Measurements from ENCODE around the gene ADGRD1.
A peak's percentile ranks its signal among the peaks of the same experiment; 100 is the strongest.

The ADGRD1 gene

GRCh38 chr12:131048611-131048990, 94.9 kb downstream of the ADGRD1 start:
- no peak for TF ChIP-seq CTCF (IDR thresholded peaks at IDR 0.05)
- H3K27ac Mint-ChIP-seq, result no peak overlapping the region
- DNase-seq, result no peak
- no peaks in the 10 kb centered on the region for H3K9me3 Mint-ChIP-seq
- peaks cover 52% of the 10 kb centered on the region for H3K4me1 Mint-ChIP-seq
- H3K27me3 Mint-ChIP-seq (ENCODE audit: low read depth, poor library complexity), result peaks cover 45% of the 10 kb centered on the region
- no peak overlapping the region for H3K4me3 Mint-ChIP-seq
- no peaks in the 10 kb centered on the region for H3K36me3 Mint-ChIP-seq (ENCODE audit: low read depth)

- no peaks in the 10 kb centered on the region for H3K9me3 Mint-ChIP-seq
- peaks cover 55% of the 10 kb centered on the region for H3K4me1 Mint-ChIP-seq
- DNase-seq, result no peak
- H3K4me3 Mint-ChIP-seq, result no peak overlapping the region
- no peak for TF ChIP-seq CTCF (IDR thresholded peaks at IDR 0.05)
- H3K27ac Mint-ChIP-seq, result peak overlapping the region; percentile 17
- H3K36me3 Mint-ChIP-seq (ENCODE audit: low read depth), result no peaks in the 10 kb centered on the region
- peaks cover 45% of the 10 kb centered on the region for H3K27me3 Mint-ChIP-seq (ENCODE audit: low read depth, poor library complexity)
Observed at GRCh38 chr12:131049002-131049401, 95.3 kb downstream of the ADGRD1 start.

GRCh38 chr12:131049549-131050339, 96.0 kb downstream of the ADGRD1 start:
- H3K4me1 Mint-ChIP-seq, result peaks cover 55% of the 10 kb centered on the region
- no peak overlapping the region for H3K4me3 Mint-ChIP-seq
- H3K9me3 Mint-ChIP-seq, result no peaks in the 10 kb centered on the region
- no peak for DNase-seq
- H3K27me3 Mint-ChIP-seq (ENCODE audit: low read depth, poor library complexity), result peaks cover 43% of the 10 kb centered on the region
- no peaks in the 10 kb centered on the region for H3K36me3 Mint-ChIP-seq (ENCODE audit: low read depth)
- peak overlapping the region; percentile 17 for H3K27ac Mint-ChIP-seq
- TF ChIP-seq CTCF (IDR thresholded peaks at IDR 0.05), result no peak

GRCh38 chr12:131050463-131051154, 96.9 kb downstream of the ADGRD1 start:
- Mint-ChIP-seq H3K4me1 (peaks cover 63% of the 10 kb centered on the region), H3K27me3 (ENCODE audit: low read depth, poor library complexity) (peaks cover 43% of the 10 kb centered on the region), H3K27ac (no peak overlapping the region), H3K36me3 (ENCODE audit: low read depth) (no peaks in the 10 kb centered on the region), H3K9me3 (no peaks in the 10 kb centered on the region), H3K4me3 (no peak overlapping the region)
- no peak for TF ChIP-seq CTCF (IDR thresholded peaks at IDR 0.05)
- DNase-seq, result no peak

- Mint-ChIP-seq H3K4me1 (peaks cover 63% of the 10 kb centered on the region), H3K27me3 (ENCODE audit: low read depth, poor library complexity) (peaks cover 44% of the 10 kb centered on the region), H3K27ac (no peak overlapping the region), H3K36me3 (ENCODE audit: low read depth) (no peaks in the 10 kb centered on the region), H3K4me3 (no peak overlapping the region), H3K9me3 (no peaks in the 10 kb centered on the region)
- DNase-seq, result no peak
- TF ChIP-seq CTCF (IDR thresholded peaks at IDR 0.05), result no peak
Observed at GRCh38 chr12:131051155-131051473, 97.4 kb downstream of the ADGRD1 start.

All from nephron progenitor cell (in vitro differentiated cells).